Upper lobe of left lung (tissue), 6 donors: Measurements from ENCODE around the gene ANO1. TPM values are rescaled to one million over a fixed set of nuclear protein-coding genes. Genes with fewer than 3 reads are reported as not detected.

Experiments
- ATAC-seq, 2 donors: fragments of 200-7000 bp; cut with Tn5 transposase; one replicate each; pipeline ENCODE4 v1.9.1; 2022; ENCODE audit warnings: mild to moderate bottlenecking in 2 of 2, moderate library complexity in 2 of 2; ENCODE audit not compliant: low FRiP score in 2 of 2
- DNase-seq, 2 donors: peaks; one replicate each; pipeline ENCODE4 v3.0.0-alpha.2; 2019 to 2020
- H3K27ac ChIP-seq, 4 donors: fragments of 200-600 bp; sonication (generic); one replicate each; pipeline ENCODE4 v1.5.1; 2016 to 2019
- H3K27me3 ChIP-seq, 4 donors: fragments of 200-600 bp; sonication (generic); one replicate each; pipeline ENCODE4 v1.5.1; 2017 to 2019
- H3K36me3 ChIP-seq, 4 donors: fragments of 200-600 bp; sonication (generic); one replicate each; pipeline ENCODE4 v1.5.1; 2016 to 2019
- H3K4me1 ChIP-seq, 4 donors: fragments of 200-600 bp; sonication (generic); one replicate each; pipeline ENCODE4 v1.5.1; 2018 to 2019
- H3K4me3 ChIP-seq, 4 donors: fragments of 200-600 bp; sonication (generic); one replicate each; pipeline ENCODE4 v1.5.1; 2017 to 2019; ENCODE audit warnings: mild to moderate bottlenecking in 2 of 4, moderate library complexity in 1 of 4
- H3K9me3 ChIP-seq, 4 donors: fragments of 200-600 bp; sonication (generic); one replicate each; pipeline ENCODE4 v1.5.1; 2018 to 2019
- EP300 ChIP-seq, 4 donors: sonication (generic); formaldehyde crosslinking; IDR thresholded peaks; one replicate each; pipeline ENCODE4 v1.5.1; 2017; ENCODE audit warnings: antibody characterized with exemption in 4 of 4, control low read depth in 2 of 4
- POLR2A ChIP-seq, 4 donors: fragments of 450-650 bp; IDR thresholded peaks; one replicate each; pipeline ENCODE4 v1.5.1; 2016 to 2017; ENCODE audit warnings: antibody characterized with exemption in 4 of 4, mild to moderate bottlenecking in 2 of 4
- POLR2AphosphoS5 ChIP-seq, 2 donors: sonication (generic); formaldehyde crosslinking; IDR thresholded peaks; one replicate each; pipeline ENCODE4 v1.5.1; 2017; ENCODE audit warnings: antibody characterized with exemption in 2 of 2
- WGBS, 2 donors: methylation state at CpG; one replicate each; pipeline ENCODE4 v1.1.5; 2017 to 2018; 5-methylcytosine and 5-hydroxymethylcytosine counted together
- total RNA-seq, 6 donors: library from RNA; depleted of rRNA in 4 of 6; stranded (reverse); fragments of >200 nt in 4 of 6; gene quantifications; one replicate each; pipeline versions ENCODE4 v1.1.0 to v1.2.1, GENCODE V29; 2016 to 2021
- TF ChIP-seq, protein P1 (sequence below), 6 experiments: fragments of 450-650 bp in 4 of 6; fragments of 200-600 bp in 2 of 6; sonication (generic) in 2 of 6; IDR thresholded peaks; one replicate each; pipeline ENCODE4 v1.5.1; 2016 to 2019; ENCODE audit warnings: antibody characterized with exemption in 6 of 6
- donor health status: DM: no; HTN: no; CAD: no; lungs with moderate emphysema.
- donor health status: DM: no; HTN: yes; CAD: no; lungs with severe emphysema.

Gene ANO1
- total RNA-seq, 6 donors from 2014 or later: 4.8 to 13.2 (median 7.2) TPM

DNA sequence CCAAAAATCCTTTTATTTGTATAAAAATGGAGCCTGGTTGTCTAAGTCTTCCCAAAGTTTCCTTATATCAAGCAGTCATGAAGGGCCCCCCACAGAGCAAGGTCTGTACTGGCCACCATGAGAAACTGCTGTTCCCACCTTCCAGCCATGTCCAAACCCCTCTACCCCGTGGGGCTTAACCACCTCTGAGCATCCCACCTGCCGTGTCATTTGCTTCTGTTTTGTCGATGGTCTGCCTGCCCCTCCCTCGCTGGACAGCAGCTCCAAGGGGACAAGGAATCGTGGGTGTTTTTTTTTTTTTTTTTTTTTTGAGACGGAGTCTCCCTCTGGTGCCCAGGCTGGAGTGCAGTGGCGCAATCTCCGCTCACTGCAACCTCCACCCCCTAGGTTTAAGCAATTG is 11.1 kb upstream of the ANO1 start:
- Histone ChIP-seq H3K4me3 (no peak overlapping the region), H3K9me3 (no peaks in the 10 kb centered on the region), H3K27ac (no peak overlapping the region), H3K4me1 (peaks cover 0 to 4% (median 0%) of the 10 kb centered on the region in 4 donors), H3K36me3 (no peaks in the 10 kb centered on the region), H3K27me3 (no peaks in the 10 kb centered on the region)
- ATAC-seq (no peak), DNase-seq (no peak)
- no peak for TF ChIP-seq POLR2A (IDR thresholded peaks at IDR 0.05)
- no peak for TF ChIP-seq POLR2AphosphoS5 (IDR thresholded peaks at IDR 0.05)
- TF ChIP-seq EP300 (IDR thresholded peaks at IDR 0.05): no peak
- TF ChIP-seq, protein P1, sequence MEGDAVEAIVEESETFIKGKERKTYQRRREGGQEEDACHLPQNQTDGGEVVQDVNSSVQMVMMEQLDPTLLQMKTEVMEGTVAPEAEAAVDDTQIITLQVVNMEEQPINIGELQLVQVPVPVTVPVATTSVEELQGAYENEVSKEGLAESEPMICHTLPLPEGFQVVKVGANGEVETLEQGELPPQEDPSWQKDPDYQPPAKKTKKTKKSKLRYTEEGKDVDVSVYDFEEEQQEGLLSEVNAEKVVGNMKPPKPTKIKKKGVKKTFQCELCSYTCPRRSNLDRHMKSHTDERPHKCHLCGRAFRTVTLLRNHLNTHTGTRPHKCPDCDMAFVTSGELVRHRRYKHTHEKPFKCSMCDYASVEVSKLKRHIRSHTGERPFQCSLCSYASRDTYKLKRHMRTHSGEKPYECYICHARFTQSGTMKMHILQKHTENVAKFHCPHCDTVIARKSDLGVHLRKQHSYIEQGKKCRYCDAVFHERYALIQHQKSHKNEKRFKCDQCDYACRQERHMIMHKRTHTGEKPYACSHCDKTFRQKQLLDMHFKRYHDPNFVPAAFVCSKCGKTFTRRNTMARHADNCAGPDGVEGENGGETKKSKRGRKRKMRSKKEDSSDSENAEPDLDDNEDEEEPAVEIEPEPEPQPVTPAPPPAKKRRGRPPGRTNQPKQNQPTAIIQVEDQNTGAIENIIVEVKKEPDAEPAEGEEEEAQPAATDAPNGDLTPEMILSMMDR (IDR thresholded peaks at IDR 0.05): no peak
- 85 to 89% methylated on average over 6 to 8 of the region's 8 CpGs for WGBS, 2 donors

DNA sequence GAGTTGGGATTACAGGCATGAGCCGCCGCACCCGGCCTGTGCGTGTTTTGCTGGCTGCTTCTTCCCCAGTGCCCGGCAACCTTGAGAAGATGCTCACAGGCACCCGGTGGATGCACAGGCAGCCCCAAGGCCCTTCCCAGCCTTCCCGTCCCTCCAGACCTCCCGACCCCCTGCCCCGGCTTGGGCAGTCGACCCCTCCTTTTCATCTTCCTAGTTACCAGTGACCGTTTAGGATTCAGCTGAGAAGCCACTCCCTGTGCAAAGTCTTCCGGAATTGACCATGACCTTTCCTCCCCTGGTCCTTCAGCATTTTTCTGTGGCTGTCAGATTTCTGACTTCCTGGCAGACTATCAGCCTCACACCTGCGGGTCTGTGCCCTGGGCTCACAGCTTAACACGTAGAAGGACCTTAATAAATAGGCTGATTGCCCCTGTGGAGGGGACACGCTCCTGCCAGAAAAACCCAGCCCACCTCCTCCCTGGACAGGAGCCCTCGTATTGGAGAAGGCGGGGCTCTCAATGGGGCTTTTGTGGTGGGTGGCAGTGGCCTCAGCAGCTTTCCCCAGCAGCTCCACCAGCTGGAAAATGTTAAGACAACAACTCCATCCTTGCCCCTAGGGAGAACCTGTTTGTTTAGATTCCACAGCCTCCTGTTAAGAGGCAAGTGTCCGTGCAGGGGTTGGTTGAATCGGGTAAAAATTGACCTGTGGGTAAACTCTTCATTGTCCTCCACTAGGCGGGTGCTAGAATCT is 10.4 kb upstream of the ANO1 start:
- no peaks in the 10 kb centered on the region for H3K9me3 ChIP-seq
- WGBS, 2 donors: 35 to 40% methylated on average over 19 to 20 of the region's 20 CpGs
- peaks cover 0 to 4% (median 0%) of the 10 kb centered on the region in 4 donors for H3K4me1 ChIP-seq
- H3K4me3 ChIP-seq: no peak overlapping the region
- no peaks in the 10 kb centered on the region for H3K27me3 ChIP-seq
- ATAC-seq: no peak
- peak in 1 of 2 donors; percentile 68 for DNase-seq
- H3K27ac ChIP-seq: no peak overlapping the region
- no peak for TF ChIP-seq EP300 (IDR thresholded peaks at IDR 0.05)
- TF ChIP-seq, protein P1 (IDR thresholded peaks at IDR 0.05): no peak
- TF ChIP-seq POLR2A (IDR thresholded peaks at IDR 0.05): no peak
- TF ChIP-seq POLR2AphosphoS5 (IDR thresholded peaks at IDR 0.05): no peak
- H3K36me3 ChIP-seq: no peaks in the 10 kb centered on the region

DNA sequence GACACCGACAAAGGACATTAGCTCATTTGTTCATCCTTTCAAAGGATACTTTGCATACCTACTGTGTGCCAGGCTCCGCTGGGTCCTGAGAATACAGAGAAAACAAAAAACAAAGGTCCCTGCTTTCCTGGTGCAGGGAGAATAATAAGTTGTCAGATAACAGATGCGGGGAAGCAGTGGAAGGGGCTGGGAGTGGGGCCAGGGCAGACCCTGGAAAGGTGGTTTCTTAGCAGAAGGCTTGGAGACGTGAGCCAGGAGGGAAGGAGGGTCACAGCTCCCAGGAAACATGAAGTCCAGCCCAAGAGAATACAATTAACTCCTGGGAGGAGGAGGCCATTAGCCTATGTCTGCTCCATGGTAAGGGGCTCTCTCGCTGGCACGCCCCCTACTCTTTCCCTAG is 9.8 kb upstream of the ANO1 start:
- ATAC-seq: no peak
- 29 to 49% methylated on average over 4 to 6 of the region's 6 CpGs for WGBS, 2 donors
- Histone ChIP-seq H3K27me3 (no peaks in the 10 kb centered on the region), H3K9me3 (no peaks in the 10 kb centered on the region), H3K27ac (no peak overlapping the region), H3K4me3 (no peak overlapping the region), H3K36me3 (no peaks in the 10 kb centered on the region), H3K4me1 (peaks cover 0 to 5% (median 2%) of the 10 kb centered on the region in 4 donors)
- TF ChIP-seq, protein P1 (IDR thresholded peaks at IDR 0.05): no peak
- TF ChIP-seq EP300 (IDR thresholded peaks at IDR 0.05) (no peak), POLR2A (IDR thresholded peaks at IDR 0.05) (no peak), POLR2AphosphoS5 (IDR thresholded peaks at IDR 0.05) (no peak)
- DNase-seq: no peak

DNA sequence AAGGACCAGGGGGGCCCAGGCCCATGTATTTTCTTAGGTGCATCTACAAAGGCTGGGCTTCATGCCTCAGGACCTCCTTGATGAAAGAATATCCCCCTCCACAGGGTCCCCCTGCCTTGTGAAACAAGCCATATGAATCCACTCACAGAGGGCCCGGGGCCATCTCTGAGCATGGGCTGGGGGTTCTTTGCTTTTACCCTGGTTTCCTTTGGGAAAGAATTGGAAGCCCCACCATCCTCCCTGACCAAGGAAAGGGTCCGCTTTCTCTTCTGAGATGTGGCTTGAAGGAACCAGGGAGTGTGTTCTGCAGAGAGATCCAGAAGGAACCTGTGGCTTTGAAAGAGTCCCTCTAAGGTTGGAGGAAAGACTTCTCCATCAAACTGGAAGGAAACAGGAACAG is 9.2 kb upstream of the ANO1 start:
- Histone ChIP-seq H3K36me3 (no peaks in the 10 kb centered on the region), H3K9me3 (no peaks in the 10 kb centered on the region), H3K4me1 (peaks cover 0 to 9% (median 2%) of the 10 kb centered on the region in 4 donors), H3K4me3 (no peak overlapping the region), H3K27me3 (no peaks in the 10 kb centered on the region), H3K27ac (no peak overlapping the region)
- TF ChIP-seq, protein P1 (IDR thresholded peaks at IDR 0.05): no peak
- DNase-seq: no peak
- 88 to 89% methylated on average over 2 of the region's 2 CpGs for WGBS, 2 donors
- ATAC-seq: no peak

DNA sequence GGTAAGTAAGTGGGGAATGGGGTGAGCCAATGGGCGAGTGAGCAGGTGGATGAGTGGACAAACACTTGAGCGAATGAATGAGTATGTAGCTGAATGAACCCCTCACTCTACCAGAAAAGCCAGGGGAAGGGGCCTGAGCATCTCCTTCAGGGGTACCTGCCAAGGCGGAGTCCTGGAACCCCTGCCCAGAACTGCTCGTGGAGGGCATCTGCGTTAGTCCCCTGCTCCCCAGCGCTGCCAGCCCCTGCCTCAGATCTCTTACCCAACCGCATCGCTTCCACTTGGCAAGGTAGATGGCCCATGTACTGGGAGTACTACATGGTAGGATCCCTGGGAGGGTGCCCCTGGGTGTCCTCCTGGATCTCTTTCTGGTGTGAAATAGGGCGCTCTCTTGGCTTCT is 7.4 kb upstream of the ANO1 start:
- H3K27ac ChIP-seq: no peak overlapping the region
- H3K27me3 ChIP-seq: no peaks in the 10 kb centered on the region
- H3K9me3 ChIP-seq: no peaks in the 10 kb centered on the region
- peaks cover 0 to 9% (median 2%) of the 10 kb centered on the region in 4 donors for H3K4me1 ChIP-seq
- H3K4me3 ChIP-seq: no peak overlapping the region
- TF ChIP-seq, protein P1 (IDR thresholded peaks at IDR 0.05): no peak
- TF ChIP-seq EP300 (IDR thresholded peaks at IDR 0.05) (no peak), POLR2AphosphoS5 (IDR thresholded peaks at IDR 0.05) (no peak), POLR2A (IDR thresholded peaks at IDR 0.05) (no peak)
- no peaks in the 10 kb centered on the region for H3K36me3 ChIP-seq
- ATAC-seq: no peak
- DNase-seq: no peak
- WGBS, 2 donors: 92 to 95% methylated on average over 9 of the region's 9 CpGs
